GM21381 (cell line): ENCODE results near the gene ROBO4.
A peak's percentile ranks its signal among the peaks of the same experiment; 100 is the strongest.

Source experiments
- ATAC-seq: cut with Tn5 transposase; IDR thresholded peaks from one replicate; pipeline ENCODE4 v1.9.1; 2021; ENCODE audit warnings: mild to moderate bottlenecking, moderate library complexity; ENCODE audit not compliant: unreplicated experiment

Gene ROBO4

GRCh38 chr11:124897674-124898262, at the start of gene ROBO4:
Gene ROBO4 (minus strand): TSS chr11:124897865. CDS start chr11:124897795, 70 bp downstream.
- ATAC-seq: no peak

- no peak for ATAC-seq
These were observed 49.1 kb upstream of the ROBO4 start for GRCh38 chr11:124946735-124947141.

- no peak for ATAC-seq
These were observed 48.2 kb upstream of the ROBO4 start for GRCh38 chr11:124945826-124946225.

- no peak for ATAC-seq
These were observed 46.9 kb upstream of the ROBO4 start for GRCh38 chr11:124944565-124944964.

GRCh38 chr11:124943741-124944140, 46.1 kb upstream of the ROBO4 start:
- ATAC-seq: no peak

GRCh38 chr11:124943254-124943616, 45.6 kb upstream of the ROBO4 start:
- ATAC-seq: no peak

GRCh38 chr11:124942466-124943253, 45.0 kb upstream of the ROBO4 start:
- ATAC-seq: no peak

GRCh38 chr11:124941703-124942102, 44.0 kb upstream of the ROBO4 start:
- ATAC-seq: no peak

- no peak for ATAC-seq
These were observed 41.3 kb upstream of the ROBO4 start for GRCh38 chr11:124938970-124939369.

- ATAC-seq: no peak
These were observed 40.6 kb upstream of the ROBO4 start for GRCh38 chr11:124938206-124938765.

GRCh38 chr11:124937336-124937935, 39.8 kb upstream of the ROBO4 start:
- ATAC-seq: no peak

- no peak for ATAC-seq
These were observed 38.2 kb upstream of the ROBO4 start, which contains the start of gene HEPACAM for GRCh38 chr11:124935548-124936514. Gene HEPACAM (minus strand): TSS chr11:124936047. CDS start chr11:124936006, 41 bp downstream.

GRCh38 chr11:124934862-124935547, 37.3 kb upstream of the ROBO4 start:
- ATAC-seq: no peak

- peak; percentile 97 for ATAC-seq
These were observed 33.1 kb upstream of the ROBO4 start for GRCh38 chr11:124930799-124931198.

GRCh38 chr11:124928942-124929665, 31.4 kb upstream of the ROBO4 start:
- ATAC-seq: no peak

- ATAC-seq: no peak
These were observed 25.6 kb upstream of the ROBO4 start for GRCh38 chr11:124923296-124923695.

GRCh38 chr11:124922831-124923230, 25.2 kb upstream of the ROBO4 start:
- ATAC-seq: no peak

GRCh38 chr11:124920870-124921609, 23.4 kb upstream of the ROBO4 start:
- ATAC-seq: peak; percentile 69

- ATAC-seq: no peak
These were observed 22.7 kb upstream of the ROBO4 start for GRCh38 chr11:124920356-124920755.
